NK-92 (cell line): Measurements from ENCODE around the gene TRIM10.
"Not testable (repeated sequence)": the region's sequence is repeated elsewhere in the genome, so short reads cannot be mapped to it uniquely, and the experiment has no call there.

Experiments
- DNase-seq: peaks from one replicate; lab custom pipeline; 2025; ENCODE audit not compliant: unreplicated experiment; lab: John Stamatoyannopoulos, UW

The TRIM10 gene

DNA sequence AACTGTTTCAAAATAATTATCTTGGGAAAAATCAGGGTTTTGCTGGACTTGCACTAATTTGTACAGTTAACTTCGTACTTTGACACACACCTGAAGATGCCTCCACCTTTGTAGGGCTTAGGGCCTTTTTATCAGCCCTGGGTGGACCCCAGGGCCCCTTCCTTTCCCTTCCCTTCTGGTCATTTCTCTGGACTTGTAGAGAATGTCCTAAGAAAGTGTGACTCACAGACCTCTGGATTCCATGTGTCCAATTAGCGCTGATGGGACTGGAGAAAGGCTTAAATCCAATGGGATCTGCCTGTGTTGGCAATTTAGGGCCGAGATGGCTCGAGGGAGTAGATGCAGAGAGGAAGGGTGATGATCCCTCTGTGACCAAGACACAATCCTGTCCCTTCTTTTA, 11.7 kb upstream of the TRIM10 start:
- no peak for DNase-seq

DNA sequence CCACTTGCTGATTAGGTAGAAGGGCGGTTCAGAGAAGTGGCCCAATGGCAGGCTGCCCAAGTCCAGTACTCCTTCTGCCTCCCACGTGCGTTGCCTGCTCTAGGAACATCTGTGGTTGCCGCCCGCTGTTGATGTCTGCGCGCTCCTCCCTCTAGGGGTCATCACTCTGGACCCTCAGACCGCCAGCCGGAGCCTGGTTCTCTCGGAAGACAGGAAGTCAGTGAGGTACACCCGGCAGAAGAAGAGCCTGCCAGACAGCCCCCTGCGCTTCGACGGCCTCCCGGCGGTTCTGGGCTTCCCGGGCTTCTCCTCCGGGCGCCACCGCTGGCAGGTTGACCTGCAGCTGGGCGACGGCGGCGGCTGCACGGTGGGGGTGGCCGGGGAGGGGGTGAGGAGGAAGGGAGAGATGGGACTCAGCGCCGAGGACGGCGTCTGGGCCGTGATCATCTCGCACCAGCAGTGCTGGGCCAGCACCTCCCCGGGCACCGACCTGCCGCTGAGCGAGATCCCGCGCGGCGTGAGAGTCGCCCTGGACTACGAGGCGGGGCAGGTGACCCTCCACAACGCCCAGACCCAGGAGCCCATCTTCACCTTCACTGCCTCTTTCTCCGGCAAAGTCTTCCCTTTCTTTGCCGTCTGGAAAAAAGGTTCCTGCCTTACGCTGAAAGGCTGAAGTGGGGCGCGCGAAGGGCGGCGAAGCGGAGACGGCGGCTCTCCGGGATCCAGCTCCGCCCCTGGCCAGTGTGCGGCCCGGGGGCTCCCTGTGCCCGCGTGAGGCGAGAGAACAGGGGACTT, 10.9 kb upstream of the TRIM10 start:
- DNase-seq = no peak

DNA sequence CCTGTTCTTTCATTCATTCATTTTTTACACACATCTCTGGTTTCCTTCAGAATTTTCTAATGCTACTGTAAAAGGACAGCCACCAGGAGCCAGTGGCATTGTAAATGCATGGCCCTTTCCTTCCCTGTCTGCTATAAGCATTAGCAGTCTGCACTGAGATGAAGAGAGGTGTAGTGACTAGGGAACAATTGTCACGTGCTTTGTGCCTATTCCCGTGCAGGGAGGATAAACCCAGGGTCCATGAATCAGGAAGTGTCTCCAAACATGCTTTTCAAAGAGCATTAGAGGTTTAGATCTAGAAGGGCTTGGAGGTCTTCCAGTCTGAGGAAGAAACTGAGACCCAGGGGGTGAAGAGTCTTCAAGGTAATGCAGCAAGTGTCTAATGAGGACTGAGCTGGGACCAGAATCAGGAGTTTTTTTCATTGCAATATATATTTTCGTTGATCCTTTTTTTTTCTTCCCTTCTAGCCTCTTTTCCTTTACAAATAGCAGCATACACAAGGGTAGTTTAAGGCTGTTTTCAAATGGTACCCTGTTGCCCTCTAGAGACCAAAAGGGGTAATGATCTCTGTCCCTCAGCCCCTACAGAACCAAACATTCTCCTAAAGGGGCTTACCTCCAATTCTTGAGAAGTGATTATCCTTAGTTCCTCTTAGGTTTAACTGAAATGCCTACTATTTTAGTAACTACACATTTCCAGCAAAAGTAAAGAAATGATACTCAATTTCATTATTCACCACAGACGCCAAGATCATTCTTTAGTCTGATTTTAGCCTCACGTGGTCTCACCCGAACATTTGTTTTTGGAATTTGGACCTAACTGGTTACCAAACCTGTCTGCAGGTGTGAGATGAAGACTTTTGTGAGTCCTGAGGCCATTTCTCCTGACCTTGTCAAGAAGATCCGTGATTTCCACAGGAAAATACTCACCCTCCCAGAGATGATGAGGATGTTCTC, 8.9 kb upstream of the TRIM10 start:
- no peak for DNase-seq

- no peak for DNase-seq
These were observed 7.7 kb upstream of the TRIM10 start for GRCh38 chr6:30168741-30169140.

DNA sequence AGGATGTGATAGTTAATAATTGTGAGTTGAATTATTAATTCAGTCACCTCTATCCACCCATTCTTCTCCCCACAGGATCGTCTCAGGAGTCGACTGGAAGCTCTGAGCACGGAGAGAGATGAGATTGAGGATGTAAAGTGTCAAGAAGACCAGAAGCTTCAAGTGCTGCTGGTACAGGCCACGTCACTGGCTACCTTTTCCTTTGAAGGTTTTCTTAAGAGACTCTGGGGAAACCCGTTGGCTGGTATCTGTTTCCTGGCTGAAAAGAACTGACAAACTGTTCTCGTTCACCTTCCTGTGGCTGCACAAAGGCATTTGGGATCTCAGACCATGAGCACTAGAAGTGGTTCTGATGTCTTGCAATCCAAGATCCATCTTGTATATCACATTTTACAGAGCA, 6.1 kb upstream of the TRIM10 start:
- no peak for DNase-seq

DNA sequence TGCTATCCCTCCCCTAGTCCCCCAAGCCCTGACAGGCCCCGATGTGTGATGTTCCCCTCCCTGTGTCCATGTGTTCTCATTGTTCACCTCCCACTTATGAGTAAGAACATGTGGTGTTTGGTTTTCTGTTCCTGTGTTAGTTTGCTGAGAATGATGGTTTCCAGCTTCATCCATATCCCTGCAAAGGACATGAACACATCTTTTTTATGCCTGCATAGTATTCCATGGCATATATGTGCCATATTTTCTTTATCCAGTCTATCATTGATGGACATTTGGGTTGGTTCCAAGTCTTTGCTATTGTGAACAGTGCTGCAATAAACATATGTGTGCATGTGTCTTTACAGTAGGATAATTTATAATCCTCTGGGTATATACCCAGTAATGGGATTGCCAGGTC, 4.2 kb upstream of the TRIM10 start:
- not testable (repeated sequence) for DNase-seq

GRCh38 chr6:30164714-30165113, 3.7 kb upstream of the TRIM10 start:
- DNase-seq = no peak

DNA sequence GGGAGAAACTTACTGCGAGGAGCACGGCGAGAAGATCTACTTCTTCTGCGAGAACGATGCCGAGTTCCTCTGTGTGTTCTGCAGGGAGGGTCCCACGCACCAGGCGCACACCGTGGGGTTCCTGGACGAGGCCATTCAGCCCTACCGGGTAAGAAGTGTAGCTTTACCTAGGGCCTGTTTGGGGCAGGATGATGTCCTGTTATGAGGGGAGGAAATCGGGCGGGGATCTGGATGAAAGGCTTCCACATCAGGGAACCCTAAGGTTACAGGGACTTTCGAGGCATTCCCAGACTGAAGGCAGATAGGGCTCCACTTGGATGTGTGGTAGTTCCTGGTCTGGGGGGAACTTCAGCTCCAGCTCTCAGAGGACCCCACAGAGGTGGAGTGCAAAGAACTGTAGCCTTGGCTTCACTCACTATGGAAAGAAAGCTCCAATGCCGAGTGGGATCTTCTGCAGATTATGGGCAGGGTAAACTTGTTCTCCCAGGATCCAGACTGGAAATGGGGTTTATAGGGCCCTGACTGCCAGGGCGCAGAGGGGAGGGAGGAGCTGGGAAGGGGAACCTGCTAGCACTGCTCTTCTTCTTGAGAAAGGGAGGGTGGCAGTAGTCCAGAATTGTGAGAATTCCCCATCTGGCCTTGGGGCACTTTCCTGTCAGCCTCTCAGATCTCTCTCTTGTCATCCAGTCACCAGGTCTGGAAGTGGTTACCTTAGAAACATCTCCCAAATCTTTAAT, 3.1 kb upstream of the TRIM10 start:
- DNase-seq = no peak

- no peak for DNase-seq
These were observed 2.3 kb upstream of the TRIM10 start, which contains the start of gene TRIM15 for GRCh38 chr6:30163090-30163917. Gene TRIM15 (plus strand): TSS chr6:30163546. CDS start chr6:30163685, 139 bp downstream.

DNA sequence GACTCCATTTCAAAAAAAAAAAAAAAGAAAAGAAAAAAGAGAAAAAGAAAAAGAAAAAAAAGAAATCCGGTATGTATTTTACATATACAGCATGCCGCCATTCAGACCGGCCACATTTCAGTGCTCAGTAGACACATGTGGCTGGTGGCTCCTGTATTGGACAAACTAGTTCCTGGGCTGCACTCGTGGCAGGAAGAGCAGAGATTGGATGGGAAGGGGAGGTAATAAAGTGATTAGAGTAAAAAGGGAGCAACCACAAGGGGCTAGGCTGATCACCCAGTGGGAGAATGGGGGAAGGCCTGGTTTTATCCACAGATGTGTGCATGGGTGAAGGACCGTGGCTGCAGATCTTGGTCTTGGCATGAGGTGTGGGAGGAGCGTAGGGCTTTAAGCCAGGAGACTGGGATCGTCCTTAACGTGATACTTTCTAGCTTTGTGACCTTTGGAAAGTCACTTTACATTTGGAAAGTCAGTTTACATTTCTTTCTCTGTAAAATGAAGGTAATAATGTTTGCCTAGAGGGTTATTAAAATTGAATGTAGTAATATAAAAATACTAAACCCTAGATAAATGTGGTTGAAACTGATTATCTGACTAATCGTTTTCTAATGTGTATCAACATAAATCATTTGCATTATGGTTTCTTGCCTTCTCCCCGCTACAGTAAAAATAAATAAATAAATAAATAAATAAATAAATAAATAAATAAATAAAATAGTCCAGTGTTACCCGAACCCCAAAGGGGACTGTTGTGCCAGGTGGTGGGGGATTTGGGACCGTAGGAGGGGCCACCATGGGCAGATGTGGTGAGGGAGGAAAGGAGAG, 1.5 kb upstream of the TRIM10 start:
- no peak for DNase-seq

DNA sequence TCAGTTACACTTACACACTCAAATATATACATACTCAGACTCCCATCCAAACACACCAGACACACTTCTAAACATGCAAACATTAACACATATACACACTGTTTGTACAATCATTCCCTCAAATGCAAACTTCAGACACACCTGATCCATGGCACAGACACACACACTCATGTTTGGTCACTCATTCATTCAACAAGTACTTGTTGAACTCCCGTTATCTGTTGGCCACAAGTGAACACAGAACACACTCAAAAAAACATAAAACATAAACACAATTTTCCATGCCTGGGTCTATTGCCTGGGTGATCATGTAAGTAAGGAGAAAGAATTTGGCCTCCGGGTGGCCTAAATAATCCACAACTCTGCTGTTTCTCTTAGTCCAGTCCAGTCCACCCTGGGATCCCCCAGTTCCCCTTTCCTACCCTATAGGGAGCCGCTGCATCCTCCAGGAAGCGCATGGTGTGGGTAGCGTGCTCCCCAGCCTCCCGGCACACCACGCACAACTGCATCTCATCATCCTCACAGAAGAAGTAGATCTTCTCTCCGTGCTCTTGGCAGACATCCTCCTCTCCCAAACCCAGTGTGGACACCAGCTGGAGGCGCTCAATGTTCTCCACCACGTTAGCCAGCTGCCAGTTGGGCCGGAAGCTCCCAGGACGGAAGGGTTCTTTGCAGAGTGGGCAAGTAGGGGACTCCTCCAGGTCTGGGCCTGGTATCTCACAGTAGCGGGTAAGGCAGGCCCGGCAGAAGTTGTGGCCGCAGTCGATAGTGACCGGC, 815 bp downstream of the TRIM10 start:
- no peak for DNase-seq

DNA sequence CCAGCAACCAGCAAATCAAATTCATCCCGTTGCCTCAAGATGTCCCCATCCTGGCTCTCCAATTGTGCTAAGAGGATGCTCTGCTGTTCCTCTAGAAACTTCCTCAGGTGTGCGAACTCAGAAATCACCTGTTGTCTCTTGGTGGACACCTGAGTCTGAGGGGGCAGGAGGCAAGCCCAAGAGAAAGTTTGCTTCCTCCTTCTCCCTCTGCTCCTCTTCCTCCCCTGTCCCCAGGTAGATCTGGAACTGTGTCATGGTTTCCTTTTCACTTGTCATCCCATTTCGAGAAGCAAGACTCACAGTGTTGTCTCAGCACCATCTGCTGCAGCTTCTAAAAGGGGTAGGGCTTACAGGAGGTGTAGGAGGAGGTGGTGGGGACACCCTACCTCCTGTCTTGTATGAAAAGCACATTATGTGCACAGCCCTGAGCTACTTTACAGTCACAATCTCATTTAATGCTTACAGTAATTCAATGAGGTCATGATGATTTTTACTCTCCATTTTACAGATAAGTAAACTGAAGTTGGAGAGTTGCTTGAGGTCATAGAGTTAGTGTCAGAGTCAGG, 2.5 kb downstream of the TRIM10 start:
- no peak for DNase-seq

DNA sequence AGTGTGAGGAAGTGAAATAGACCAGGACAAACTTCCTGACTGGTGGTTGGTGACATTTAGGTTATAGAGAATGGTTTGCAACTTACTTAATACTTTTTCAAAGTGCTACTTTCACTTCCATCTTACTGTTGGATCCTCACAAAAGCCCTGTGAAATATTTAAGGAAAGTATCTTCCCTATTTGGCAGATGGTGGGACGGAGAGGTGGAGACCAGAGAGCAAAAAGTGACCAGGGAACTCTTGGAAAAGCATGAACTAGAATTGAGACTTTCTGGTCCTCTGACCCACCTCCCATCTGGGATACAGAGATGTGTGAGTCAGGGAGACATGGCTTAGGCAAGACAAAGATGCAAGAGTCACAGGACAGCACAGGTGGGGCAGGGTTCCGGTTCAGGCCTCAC, 3.0 kb downstream of the TRIM10 start:
- no peak for DNase-seq

GRCh38 chr6:30157581-30157980, 3.4 kb downstream of the TRIM10 start:
- no peak for DNase-seq

DNA sequence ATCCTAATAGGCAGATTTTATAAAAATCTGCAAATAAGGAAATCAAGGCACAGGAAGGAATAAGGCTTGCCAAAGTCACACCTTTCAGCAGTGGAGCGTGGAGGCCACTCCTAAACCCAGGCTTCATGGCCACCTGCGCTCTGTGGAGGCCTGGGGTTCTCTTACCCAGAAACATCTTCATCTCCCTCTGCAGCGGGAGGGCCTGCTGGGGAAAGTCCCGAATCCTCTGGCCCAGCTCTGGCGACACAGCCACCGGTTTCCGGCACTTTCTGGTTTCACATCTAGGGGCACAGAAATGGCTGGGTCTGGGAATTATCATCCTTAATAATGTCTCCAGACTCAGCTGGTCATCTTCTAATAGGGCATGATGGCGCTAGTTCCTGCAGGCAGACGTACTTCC, 4.2 kb downstream of the TRIM10 start:
- DNase-seq = no peak

GRCh38 chr6:30156262-30156599, 4.8 kb downstream of the TRIM10 start:
- DNase-seq = no peak

GRCh38 chr6:30155520-30156261, 5.3 kb downstream of the TRIM10 start:
- no peak for DNase-seq
